IMR-90 (cell line): ENCODE results near the gene ZC3H15.

Source experiments
- BHLHE40 ChIP-seq: fragments of 150-350 bp; IDR thresholded peaks from 2 replicates; pipeline ENCODE4 v1.6.1; 2016; ENCODE audit warnings: mild to moderate bottlenecking, low read depth, low read length
- CHD1 ChIP-seq: IDR thresholded peaks from 2 replicates; pipeline ENCODE4 v1.6.1; 2012; ENCODE audit warnings: low read depth, low read length, improper control_type of control experiment
- MAFK ChIP-seq: IDR thresholded peaks from 2 replicates; pipeline ENCODE4 v1.6.1; 2012; ENCODE audit warnings: low read depth, low read length, improper control_type of control experiment
- MXI1 ChIP-seq: IDR thresholded peaks from 2 replicates; pipeline ENCODE4 v1.6.1; 2012; ENCODE audit warnings: low read depth, mild to moderate bottlenecking, low read length, moderate library complexity, borderline replicate concordance
- POLR2A ChIP-seq: IDR thresholded peaks from 2 replicates; pipeline ENCODE4 v1.6.1; 2012; ENCODE audit warnings: mild to moderate bottlenecking, low read depth, low read length
- RAD21 ChIP-seq: IDR thresholded peaks from 2 replicates; pipeline ENCODE4 v1.6.1; 2012; ENCODE audit warnings: low read length, improper control_type of control experiment
- RFX5 ChIP-seq: IDR thresholded peaks from 2 replicates; pipeline ENCODE4 v1.8.0; 2012; ENCODE audit warnings: low read depth, mild to moderate bottlenecking, low read length, moderate library complexity
- TF ChIP-seq, protein P1 (sequence below): fragments of 150-350 bp; IDR thresholded peaks from 2 replicates; pipeline ENCODE4 v1.6.1; 2016; ENCODE audit warnings: low read depth, mild to moderate bottlenecking, low read length, moderate library complexity, borderline replicate concordance
- TF ChIP-seq, protein P2 (sequence below): conservative IDR thresholded peaks from 2 replicates; pipeline ENCODE4 v1.5.1; 2012; ENCODE audit warnings: mild to moderate bottlenecking, low read depth, low read length, improper control_type of control experiment

DNA sequence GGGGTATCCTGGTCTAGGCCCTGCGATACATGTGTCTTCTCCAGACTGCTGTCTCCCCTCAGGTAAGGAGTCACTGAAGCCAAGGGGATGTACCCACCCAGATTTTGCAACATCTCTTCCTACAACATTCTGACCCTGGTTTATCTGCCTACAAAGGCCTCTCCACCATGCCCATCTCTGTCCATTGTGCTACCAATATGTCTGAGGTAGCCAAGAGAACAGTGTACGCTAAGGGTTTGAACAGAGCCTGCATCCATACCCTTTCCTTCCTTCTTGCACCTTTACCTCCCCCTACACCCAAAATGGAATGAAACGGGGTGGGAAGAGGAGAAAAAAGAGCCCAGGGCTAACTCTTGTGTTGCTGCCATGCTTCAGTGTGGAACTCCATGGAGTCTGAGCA, 11.9 kb downstream of the ZC3H15 start:
- TF ChIP-seq, protein P1, sequence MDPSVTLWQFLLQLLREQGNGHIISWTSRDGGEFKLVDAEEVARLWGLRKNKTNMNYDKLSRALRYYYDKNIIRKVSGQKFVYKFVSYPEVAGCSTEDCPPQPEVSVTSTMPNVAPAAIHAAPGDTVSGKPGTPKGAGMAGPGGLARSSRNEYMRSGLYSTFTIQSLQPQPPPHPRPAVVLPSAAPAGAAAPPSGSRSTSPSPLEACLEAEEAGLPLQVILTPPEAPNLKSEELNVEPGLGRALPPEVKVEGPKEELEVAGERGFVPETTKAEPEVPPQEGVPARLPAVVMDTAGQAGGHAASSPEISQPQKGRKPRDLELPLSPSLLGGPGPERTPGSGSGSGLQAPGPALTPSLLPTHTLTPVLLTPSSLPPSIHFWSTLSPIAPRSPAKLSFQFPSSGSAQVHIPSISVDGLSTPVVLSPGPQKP = no peak
- TF ChIP-seq POLR2A = no peak
- TF ChIP-seq, protein P2, sequence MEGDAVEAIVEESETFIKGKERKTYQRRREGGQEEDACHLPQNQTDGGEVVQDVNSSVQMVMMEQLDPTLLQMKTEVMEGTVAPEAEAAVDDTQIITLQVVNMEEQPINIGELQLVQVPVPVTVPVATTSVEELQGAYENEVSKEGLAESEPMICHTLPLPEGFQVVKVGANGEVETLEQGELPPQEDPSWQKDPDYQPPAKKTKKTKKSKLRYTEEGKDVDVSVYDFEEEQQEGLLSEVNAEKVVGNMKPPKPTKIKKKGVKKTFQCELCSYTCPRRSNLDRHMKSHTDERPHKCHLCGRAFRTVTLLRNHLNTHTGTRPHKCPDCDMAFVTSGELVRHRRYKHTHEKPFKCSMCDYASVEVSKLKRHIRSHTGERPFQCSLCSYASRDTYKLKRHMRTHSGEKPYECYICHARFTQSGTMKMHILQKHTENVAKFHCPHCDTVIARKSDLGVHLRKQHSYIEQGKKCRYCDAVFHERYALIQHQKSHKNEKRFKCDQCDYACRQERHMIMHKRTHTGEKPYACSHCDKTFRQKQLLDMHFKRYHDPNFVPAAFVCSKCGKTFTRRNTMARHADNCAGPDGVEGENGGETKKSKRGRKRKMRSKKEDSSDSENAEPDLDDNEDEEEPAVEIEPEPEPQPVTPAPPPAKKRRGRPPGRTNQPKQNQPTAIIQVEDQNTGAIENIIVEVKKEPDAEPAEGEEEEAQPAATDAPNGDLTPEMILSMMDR = no peak
- no peak for TF ChIP-seq RAD21
- no peak for TF ChIP-seq RFX5
- TF ChIP-seq CHD1 = no peak
- no peak for TF ChIP-seq MXI1
- TF ChIP-seq MAFK = no peak
- TF ChIP-seq BHLHE40 = no peak
